Measurements from ENCODE around the gene FHDC1.

DNA sequence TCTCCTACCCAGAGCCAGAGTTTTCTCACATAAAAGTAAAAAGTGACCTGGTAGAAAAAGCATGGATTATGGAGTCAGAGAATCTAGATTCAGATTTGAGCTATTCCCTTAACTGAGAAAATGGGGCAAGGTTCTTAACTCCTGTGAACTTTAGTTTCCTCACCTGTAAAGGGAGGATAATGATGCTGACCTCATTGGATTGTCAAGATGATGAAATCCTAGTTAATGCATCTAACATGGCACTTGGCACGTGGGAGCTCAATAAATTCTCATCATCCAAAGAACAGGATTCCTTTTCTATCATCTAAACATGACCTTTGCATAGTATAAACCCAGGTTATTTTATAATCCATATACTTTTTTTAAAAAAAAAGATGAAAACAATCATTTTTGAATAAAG, 18.6 kb downstream of the FHDC1 start:
- TF ChIP-seq POLR2A (IDR thresholded peaks at IDR 0.05) (no peak), EP300 (IDR thresholded peaks at IDR 0.05) (no peak)
- TF ChIP-seq, protein P1, sequence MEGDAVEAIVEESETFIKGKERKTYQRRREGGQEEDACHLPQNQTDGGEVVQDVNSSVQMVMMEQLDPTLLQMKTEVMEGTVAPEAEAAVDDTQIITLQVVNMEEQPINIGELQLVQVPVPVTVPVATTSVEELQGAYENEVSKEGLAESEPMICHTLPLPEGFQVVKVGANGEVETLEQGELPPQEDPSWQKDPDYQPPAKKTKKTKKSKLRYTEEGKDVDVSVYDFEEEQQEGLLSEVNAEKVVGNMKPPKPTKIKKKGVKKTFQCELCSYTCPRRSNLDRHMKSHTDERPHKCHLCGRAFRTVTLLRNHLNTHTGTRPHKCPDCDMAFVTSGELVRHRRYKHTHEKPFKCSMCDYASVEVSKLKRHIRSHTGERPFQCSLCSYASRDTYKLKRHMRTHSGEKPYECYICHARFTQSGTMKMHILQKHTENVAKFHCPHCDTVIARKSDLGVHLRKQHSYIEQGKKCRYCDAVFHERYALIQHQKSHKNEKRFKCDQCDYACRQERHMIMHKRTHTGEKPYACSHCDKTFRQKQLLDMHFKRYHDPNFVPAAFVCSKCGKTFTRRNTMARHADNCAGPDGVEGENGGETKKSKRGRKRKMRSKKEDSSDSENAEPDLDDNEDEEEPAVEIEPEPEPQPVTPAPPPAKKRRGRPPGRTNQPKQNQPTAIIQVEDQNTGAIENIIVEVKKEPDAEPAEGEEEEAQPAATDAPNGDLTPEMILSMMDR (IDR thresholded peaks at IDR 0.05), result no peak
